ENCODE data around the gene ARHGAP10.

DNA sequence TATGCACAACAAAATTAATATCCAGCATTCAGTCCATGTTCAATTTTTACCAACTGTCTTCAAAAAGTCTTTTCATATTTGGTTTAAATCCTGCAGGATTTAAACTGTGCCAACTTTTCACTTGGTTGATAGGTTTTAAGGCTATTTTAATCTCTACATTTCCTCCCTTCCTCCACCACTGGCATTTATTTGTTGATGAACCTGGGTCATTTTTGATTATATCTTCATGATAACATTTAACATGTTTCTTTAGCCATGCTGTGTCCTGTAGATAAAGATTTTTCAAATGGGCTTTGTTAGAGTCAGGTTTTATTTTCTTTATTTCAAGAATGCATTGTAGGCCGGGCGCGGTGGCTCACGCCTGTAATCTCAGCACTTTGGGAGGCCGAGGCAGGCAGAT, 216.4 kb downstream of the ARHGAP10 start:
- TF ChIP-seq, protein P1, sequence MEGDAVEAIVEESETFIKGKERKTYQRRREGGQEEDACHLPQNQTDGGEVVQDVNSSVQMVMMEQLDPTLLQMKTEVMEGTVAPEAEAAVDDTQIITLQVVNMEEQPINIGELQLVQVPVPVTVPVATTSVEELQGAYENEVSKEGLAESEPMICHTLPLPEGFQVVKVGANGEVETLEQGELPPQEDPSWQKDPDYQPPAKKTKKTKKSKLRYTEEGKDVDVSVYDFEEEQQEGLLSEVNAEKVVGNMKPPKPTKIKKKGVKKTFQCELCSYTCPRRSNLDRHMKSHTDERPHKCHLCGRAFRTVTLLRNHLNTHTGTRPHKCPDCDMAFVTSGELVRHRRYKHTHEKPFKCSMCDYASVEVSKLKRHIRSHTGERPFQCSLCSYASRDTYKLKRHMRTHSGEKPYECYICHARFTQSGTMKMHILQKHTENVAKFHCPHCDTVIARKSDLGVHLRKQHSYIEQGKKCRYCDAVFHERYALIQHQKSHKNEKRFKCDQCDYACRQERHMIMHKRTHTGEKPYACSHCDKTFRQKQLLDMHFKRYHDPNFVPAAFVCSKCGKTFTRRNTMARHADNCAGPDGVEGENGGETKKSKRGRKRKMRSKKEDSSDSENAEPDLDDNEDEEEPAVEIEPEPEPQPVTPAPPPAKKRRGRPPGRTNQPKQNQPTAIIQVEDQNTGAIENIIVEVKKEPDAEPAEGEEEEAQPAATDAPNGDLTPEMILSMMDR (IDR thresholded peaks at IDR 0.05; ENCODE audit: low read depth, low read length, poor library complexity, severe bottlenecking), result no peak
- no peak for TF ChIP-seq EZH2phosphoT487 (IDR thresholded peaks at IDR 0.05; ENCODE audit: borderline replicate concordance, low read length)
